CD4-positive, alpha-beta T cell (primary cell): ENCODE results near the gene ITGA6. TPM values are rescaled to one million over a fixed set of nuclear protein-coding genes. Genes with fewer than 3 reads are reported as not detected.

Source experiments
- ATAC-seq: fragments of 200-7000 bp; cut with Tn5 transposase; one replicate; pipeline ENCODE4 v1.10.0; 2022; ENCODE audit warnings: mild to moderate bottlenecking; ENCODE audit not compliant: poor library complexity
- CTCF ChIA-PET: fragments of 350-600 bp; sonication (Branson Sonifier 250); formaldehyde crosslinking; loops from one replicate; lab custom pipeline; 2021; ENCODE audit warnings: antibody characterized with exemption, inconsistent platforms; lab: Charles Lee
- POLR2A ChIA-PET: fragments of 350-600 bp; sonication (Branson Sonifier 250); formaldehyde crosslinking; loops from one replicate; lab custom pipeline; 2021; ENCODE audit warnings: antibody characterized with exemption, inconsistent platforms; lab: Charles Lee
- DNase-seq, 14 experiments: peaks; one replicate each; pipeline ENCODE4 v3.0.0-alpha.2; 2013 to 2020; ENCODE audit warnings: mixed read lengths in 2 of 14
- H3K27ac ChIP-seq, 2 donors: one replicate each; pipeline versions ENCODE4 v1.5.1 to v1.7.0; 2013; ENCODE audit warnings: low read length in 2 of 2, low read depth in 1 of 2, mild to moderate bottlenecking in 1 of 2
- H3K27me3 ChIP-seq, 2 experiments: 1 replicate in 1 of 2; 2 replicates in 1 of 2; pipeline versions ENCODE4 v1.6.1 to v1.7.0; 2013; ENCODE audit warnings: low read length in 2 of 2, control low read depth in 1 of 2, mild to moderate bottlenecking in 1 of 2, moderate library complexity in 1 of 2; ENCODE audit not compliant: insufficient read depth in 2 of 2, control insufficient read depth in 1 of 2
- H3K36me3 ChIP-seq: one replicate; pipeline ENCODE4 v1.6.1; 2013; ENCODE audit warnings: low read length, control low read depth; ENCODE audit not compliant: insufficient read depth
- H3K4me1 ChIP-seq: one replicate; pipeline ENCODE4 v1.6.1; 2013; ENCODE audit warnings: low read length, control low read depth; ENCODE audit not compliant: insufficient read depth
- H3K4me3 ChIP-seq: one replicate; pipeline ENCODE4 v1.5.1; 2013; ENCODE audit warnings: mild to moderate bottlenecking, low read length, moderate library complexity
- H3K9me3 ChIP-seq, 2 experiments: 1 replicate in 1 of 2; 2 replicates in 1 of 2; pipeline versions ENCODE4 v1.6.1 to v1.7.0; 2013; ENCODE audit warnings: low read length in 2 of 2, mild to moderate bottlenecking in 2 of 2, control low read depth in 1 of 2, moderate library complexity in 1 of 2; ENCODE audit not compliant: control insufficient read depth in 1 of 2, insufficient read depth in 1 of 2
- H3K27ac Mint-ChIP-seq: one replicate; pipeline ENCODE4 v1.8.0; 2020; ENCODE audit warnings: mixed read lengths
- H3K27me3 Mint-ChIP-seq: one replicate; pipeline ENCODE4 v1.8.0; 2021; ENCODE audit warnings: mixed read lengths
- H3K36me3 Mint-ChIP-seq: one replicate; pipeline ENCODE4 v1.8.0; 2021; ENCODE audit warnings: low read depth, mixed read lengths
- H3K4me1 Mint-ChIP-seq: one replicate; pipeline ENCODE4 v1.8.0; 2021; ENCODE audit warnings: low read depth, mixed read lengths
- H3K4me3 Mint-ChIP-seq: one replicate; pipeline ENCODE4 v1.8.0; 2020; ENCODE audit warnings: mild to moderate bottlenecking, mixed read lengths
- H3K9me3 Mint-ChIP-seq: one replicate; pipeline ENCODE4 v1.8.0; 2020; ENCODE audit warnings: mixed read lengths
- CTCF ChIP-seq: fragments of 200-600 bp; IDR thresholded peaks from one replicate; pipeline ENCODE4 v1.8.0; 2022; ENCODE audit warnings: antibody characterized with exemption, mild to moderate bottlenecking
- intact Hi-C, 2 experiments: fragments of 100-400 bp; cut with DNase I in 1 of 2; cut with micrococcal nuclease in 1 of 2; formaldehyde crosslinking; loops; one replicate each; pipeline versions ENCODE4 v1.15.1 to v1.9.0; 2023 to 2025; cut with DNase I, micrococcal nuclease
- total RNA-seq, 174 experiments: library from RNA in 2 of 174; stranded (reverse) in 2 of 174; gene quantifications; one replicate each; pipeline ENCODE4 v1.2.3 and lab custom pipeline; 2021 to 2026

Gene ITGA6
- total RNA-seq, 2 experiments from 2014 or later: 53.5 to 58.0 TPM

- intact Hi-C loops: loop anchor here (2.0 to 5.0 kb wide), 3 partner anchors 13 to 512 kb away; no protein-coding TSS in a partner anchor
- H3K9me3 Mint-ChIP-seq: no peaks in the 10 kb centered on the region
- no peaks in the 10 kb centered on the region for H3K27me3 ChIP-seq
- peak overlapping the region; percentile 93 for H3K4me3 Mint-ChIP-seq
- peaks cover 18% of the 10 kb centered on the region for H3K36me3 Mint-ChIP-seq
- peaks cover 67% of the 10 kb centered on the region for H3K4me1 ChIP-seq
- H3K4me3 ChIP-seq: peak overlapping the region; percentile 78
- no peaks in the 10 kb centered on the region for H3K27me3 Mint-ChIP-seq
- CTCF ChIA-PET: interaction anchor here (0.8 to 14.8 kb wide), 4 partner anchors 11 to 32 kb away, joined by 3 to 282 read pairs (median 38); no protein-coding TSS in a partner anchor
- H3K27ac ChIP-seq: peak overlapping the region; percentile 24 to 74
- no peaks in the 10 kb centered on the region for H3K9me3 ChIP-seq
- H3K36me3 ChIP-seq: no peaks in the 10 kb centered on the region
- ATAC-seq (no peak), DNase-seq (peak in 2 of 14 experiments; percentile 20 to 29)
- POLR2A ChIA-PET: interaction anchor here (0.6 to 22.8 kb wide), 9 partner anchors 11 to 274 kb away, joined by 3 to 482 read pairs (median 3); no protein-coding TSS in a partner anchor
- no peak overlapping the region for H3K27ac Mint-ChIP-seq
- no peak for TF ChIP-seq CTCF
- H3K4me1 Mint-ChIP-seq: peaks cover 26% of the 10 kb centered on the region
Observed at GRCh38 chr2:172429301-172429968, 2.0 kb downstream of the ITGA6 start.

GRCh38 chr2:172430027-172430426 lies 2.6 kb downstream of the ITGA6 start:
- H3K36me3 Mint-ChIP-seq: peaks cover 24% of the 10 kb centered on the region
- intact Hi-C loops: no loop called here
- ATAC-seq (no peak), DNase-seq (no peak)
- no peaks in the 10 kb centered on the region for H3K27me3 ChIP-seq
- H3K4me1 Mint-ChIP-seq: peaks cover 23% of the 10 kb centered on the region
- H3K4me3 ChIP-seq: peak overlapping the region; percentile 78
- H3K36me3 ChIP-seq: no peaks in the 10 kb centered on the region
- peak overlapping the region; percentile 93 for H3K4me3 Mint-ChIP-seq
- no peak overlapping the region for H3K27ac Mint-ChIP-seq
- TF ChIP-seq CTCF: no peak
- POLR2A ChIA-PET: interaction anchor here (1.0 to 22.8 kb wide), 5 partner anchors 10 to 66 kb away, joined by 3 to 482 read pairs (median 21); no protein-coding TSS in a partner anchor
- H3K9me3 ChIP-seq: no peaks in the 10 kb centered on the region
- peaks cover 73% of the 10 kb centered on the region for H3K4me1 ChIP-seq
- H3K27ac ChIP-seq: peak overlapping the region in 1 of 2 donors; percentile 6
- H3K9me3 Mint-ChIP-seq: no peaks in the 10 kb centered on the region
- CTCF ChIA-PET: interaction anchor here (0.8 to 14.8 kb wide), 3 partner anchors 11 to 32 kb away, joined by 3 to 282 read pairs (median 64); no protein-coding TSS in a partner anchor
- no peaks in the 10 kb centered on the region for H3K27me3 Mint-ChIP-seq

GRCh38 chr2:172430678-172431077 lies 3.3 kb downstream of the ITGA6 start:
- CTCF ChIA-PET: interaction anchor here (0.7 to 14.8 kb wide), 3 partner anchors 10 to 31 kb away, joined by 3 to 282 read pairs (median 64); no protein-coding TSS in a partner anchor
- Histone ChIP-seq H3K27ac (peak overlapping the region in 1 of 2 donors; percentile 22), H3K36me3 (no peaks in the 10 kb centered on the region), H3K4me3 (peak overlapping the region; percentile 78), H3K4me1 (peaks cover 80% of the 10 kb centered on the region), H3K9me3 (no peaks in the 10 kb centered on the region), H3K27me3 (no peaks in the 10 kb centered on the region)
- no peak for TF ChIP-seq CTCF
- ATAC-seq (no peak), DNase-seq (no peak)
- peaks cover 16% of the 10 kb centered on the region for H3K4me1 Mint-ChIP-seq
- H3K4me3 Mint-ChIP-seq: peak overlapping the region; percentile 93
- H3K9me3 Mint-ChIP-seq: no peaks in the 10 kb centered on the region
- POLR2A ChIA-PET: interaction anchor here (1.9 to 22.8 kb wide), 3 partner anchors 10 to 33 kb away, joined by 6 to 482 read pairs (median 104); no protein-coding TSS in a partner anchor
- H3K27me3 Mint-ChIP-seq: no peaks in the 10 kb centered on the region
- peaks cover 26% of the 10 kb centered on the region for H3K36me3 Mint-ChIP-seq
- no peak overlapping the region for H3K27ac Mint-ChIP-seq
- intact Hi-C loops: no loop called here
